GM10847 (cell line): ENCODE measurements around the gene S100A16.

Source experiments
- POLR2A ChIP-seq: IDR thresholded peaks from 2 replicates; pipeline ENCODE4 v1.6.1; 2011; ENCODE audit not compliant: insufficient read length; ENCODE audit errors: extremely low read depth

Gene S100A16

GRCh38 chr1:153626904-153627714, 14.2 kb upstream of the S100A16 start, which contains the start of gene S100A13:
S100A13 (minus strand) TSS chr1:153627505; CDS start chr1:153626472, 1,033 bp downstream.
- no peak for TF ChIP-seq POLR2A

- TF ChIP-seq POLR2A, result no peak
Observed at GRCh38 chr1:153626477-153626903, 13.6 kb upstream of the S100A16 start.

GRCh38 chr1:153624965-153625611, 12.2 kb upstream of the S100A16 start:
- TF ChIP-seq POLR2A, result no peak

- no peak for TF ChIP-seq POLR2A
Observed at GRCh38 chr1:153623101-153623500, 10.2 kb upstream of the S100A16 start.

GRCh38 chr1:153619171-153619570, 6.2 kb upstream of the S100A16 start:
- no peak for TF ChIP-seq POLR2A

- no peak for TF ChIP-seq POLR2A
Observed at GRCh38 chr1:153617663-153618062, 4.7 kb upstream of the S100A16 start.

GRCh38 chr1:153616917-153617311, 4.0 kb upstream of the S100A16 start:
- TF ChIP-seq POLR2A, result no peak

GRCh38 chr1:153616144-153616916, 3.4 kb upstream of the S100A16 start, which contains the start of gene S100A14:
S100A14 (minus strand) TSS chr1:153616325; CDS start chr1:153615858, 467 bp downstream.
- no peak for TF ChIP-seq POLR2A

- no peak for TF ChIP-seq POLR2A
Observed at GRCh38 chr1:153615406-153615805, 2.5 kb upstream of the S100A16 start.

GRCh38 chr1:153614906-153615305, 2.0 kb upstream of the S100A16 start:
- no peak for TF ChIP-seq POLR2A

- TF ChIP-seq POLR2A, result no peak
Observed at GRCh38 chr1:153614189-153614900, 1.4 kb upstream of the S100A16 start.

- no peak for TF ChIP-seq POLR2A
Observed at GRCh38 chr1:153613406-153613805, 469 bp upstream of the S100A16 start.

- no peak for TF ChIP-seq POLR2A
Observed at GRCh38 chr1:153612111-153612754, 704 bp downstream of the S100A16 start.

- TF ChIP-seq POLR2A, result no peak
Observed at GRCh38 chr1:153611356-153611755, 1.6 kb downstream of the S100A16 start.
